ENCODE results near the gene ZSWIM8.

The ZSWIM8 gene

DNA sequence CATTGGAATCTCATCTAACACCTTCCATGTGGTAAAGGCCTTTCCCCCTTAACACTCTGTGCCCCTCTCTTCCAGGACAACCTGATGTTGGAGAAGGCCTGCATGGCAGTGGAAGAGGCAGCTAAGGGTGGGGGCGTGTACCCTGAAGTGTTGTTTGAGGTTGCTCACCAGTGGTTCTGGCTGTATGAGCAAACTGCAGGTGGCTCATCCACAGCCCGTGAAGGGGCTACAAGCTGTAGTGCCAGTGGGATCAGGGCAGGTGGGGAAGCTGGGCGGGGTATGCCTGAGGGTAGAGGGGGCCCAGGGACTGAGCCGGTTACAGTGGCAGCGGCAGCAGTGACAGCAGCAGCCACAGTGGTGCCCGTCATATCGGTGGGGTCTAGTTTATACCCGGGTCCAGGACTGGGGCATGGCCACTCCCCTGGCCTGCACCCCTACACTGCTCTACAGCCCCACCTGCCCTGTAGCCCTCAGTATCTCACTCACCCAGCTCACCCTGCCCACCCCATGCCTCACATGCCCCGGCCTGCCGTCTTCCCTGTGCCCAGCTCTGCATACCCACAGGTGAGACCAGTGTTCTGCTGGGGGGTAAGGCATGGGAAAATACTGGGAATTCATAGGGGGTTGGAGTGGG, 13.6 kb downstream of the ZSWIM8 start:
- ChIA-PET CTCF (no interaction called here), POLR2A (interaction anchor here (0.8 kb wide), 1 partner anchor 13 kb away, joined by 3 read pairs; no protein-coding TSS in a partner anchor)
- no peak for TF ChIP-seq CTCF (IDR thresholded peaks at IDR 0.05; ENCODE audit: control extremely low read depth, extremely low read depth, low read depth, missing control alignments)
- DNase-seq (ENCODE audit: extremely low spot score), result no peak

DNA sequence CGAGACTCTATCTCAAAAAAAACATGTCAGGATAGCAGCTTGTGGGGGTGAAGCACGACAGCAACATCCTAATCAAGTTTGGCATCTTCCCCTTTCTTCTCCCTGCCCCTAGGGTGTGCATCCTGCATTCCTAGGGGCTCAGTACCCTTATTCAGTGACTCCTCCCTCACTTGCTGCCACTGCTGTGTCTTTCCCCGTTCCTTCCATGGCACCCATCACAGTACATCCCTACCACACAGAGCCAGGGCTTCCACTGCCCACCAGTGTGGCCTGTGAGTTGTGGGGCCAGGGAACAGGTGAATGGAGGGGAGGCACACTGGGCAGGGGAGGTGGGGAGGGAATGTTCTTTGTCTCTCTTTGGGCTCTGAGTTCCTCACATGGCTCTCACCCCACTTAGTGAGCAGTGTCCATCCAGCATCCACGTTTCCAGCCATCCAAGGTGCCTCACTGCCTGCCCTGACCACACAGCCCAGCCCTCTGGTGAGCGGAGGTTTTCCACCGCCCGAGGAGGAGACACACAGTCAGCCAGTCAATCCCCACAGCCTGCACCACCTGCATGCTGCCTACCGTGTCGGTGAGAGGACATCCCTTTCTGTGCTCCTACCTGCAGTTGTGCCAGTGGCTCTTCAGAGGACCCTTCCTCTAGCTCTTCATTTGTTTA, 14.6 kb downstream of the ZSWIM8 start:
- ChIA-PET CTCF (no interaction called here), POLR2A (interaction anchor here (1.1 kb wide), 1 partner anchor 11 kb away, joined by 3 read pairs; no protein-coding TSS in a partner anchor)
- no peak for TF ChIP-seq CTCF (IDR thresholded peaks at IDR 0.05; ENCODE audit: control extremely low read depth, extremely low read depth, low read depth, missing control alignments)
- no peak for DNase-seq (ENCODE audit: extremely low spot score)

DNA sequence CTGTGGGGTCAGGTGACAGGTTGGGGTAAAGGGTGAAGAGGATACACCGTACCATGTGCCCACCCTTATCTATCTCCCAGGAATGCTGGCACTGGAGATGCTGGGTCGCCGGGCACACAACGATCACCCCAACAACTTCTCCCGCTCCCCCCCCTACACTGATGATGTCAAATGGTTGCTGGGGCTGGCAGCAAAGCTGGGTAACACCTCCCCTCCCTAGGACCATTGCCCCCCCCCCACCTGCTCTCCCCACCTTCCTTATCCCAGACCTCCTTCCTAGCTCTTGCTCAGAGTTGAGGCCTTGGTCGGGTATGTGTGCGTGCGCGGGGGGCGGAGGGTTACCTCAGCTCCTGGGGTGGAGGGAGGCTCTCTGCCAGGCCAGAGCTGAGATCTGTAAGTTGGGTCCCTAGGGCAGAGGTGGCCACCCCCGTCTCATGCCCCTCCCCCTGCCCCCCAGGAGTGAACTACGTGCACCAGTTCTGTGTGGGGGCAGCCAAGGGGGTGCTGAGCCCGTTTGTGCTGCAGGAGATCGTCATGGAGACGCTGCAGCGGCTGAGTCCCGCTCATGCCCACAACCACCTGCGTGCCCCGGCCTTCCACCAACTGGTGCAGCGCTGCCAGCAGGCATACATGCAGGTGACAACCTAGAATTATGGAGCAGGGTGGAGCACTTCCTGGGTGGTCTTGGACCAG, 15.3 kb downstream of the ZSWIM8 start:
- POLR2A ChIA-PET, result interaction anchor here (1.1 kb wide), 1 partner anchor 11 kb away, joined by 3 read pairs; no protein-coding TSS in a partner anchor
- no peak for TF ChIP-seq CTCF (IDR thresholded peaks at IDR 0.05; ENCODE audit: control extremely low read depth, extremely low read depth, low read depth, missing control alignments)
- CTCF ChIA-PET, result no interaction called here
- no peak for DNase-seq (ENCODE audit: extremely low spot score)

GRCh38 chr10:73801253-73801590, 15.8 kb downstream of the ZSWIM8 start:
- ChIA-PET POLR2A (no interaction called here), CTCF (no interaction called here)
- no peak for TF ChIP-seq CTCF (IDR thresholded peaks at IDR 0.05; ENCODE audit: control extremely low read depth, extremely low read depth, low read depth, missing control alignments)
- DNase-seq (ENCODE audit: extremely low spot score), result no peak

- ChIA-PET CTCF (interaction anchor here (2.0 kb wide), 1 partner anchor 8 kb away, joined by 9 read pairs; no protein-coding TSS in a partner anchor), POLR2A (interaction anchor here (1.6 kb wide), 1 partner anchor 16 kb away, joined by 3 read pairs; no protein-coding TSS in a partner anchor)
- no peak for DNase-seq (ENCODE audit: extremely low spot score)
- no peak for TF ChIP-seq CTCF (IDR thresholded peaks at IDR 0.05; ENCODE audit: control extremely low read depth, extremely low read depth, low read depth, missing control alignments)
Measured at GRCh38 chr10:73802276-73802991, 17.0 kb downstream of the ZSWIM8 start.

- TF ChIP-seq CTCF (IDR thresholded peaks at IDR 0.05; ENCODE audit: control extremely low read depth, extremely low read depth, low read depth, missing control alignments), result no peak
- CTCF ChIA-PET, result interaction anchor here (1.0 to 2.0 kb wide), 4 partner anchors 9 to 76 kb away, joined by 3 to 9 read pairs (median 4); no protein-coding TSS in a partner anchor
Measured at GRCh38 chr10:73803680-73804286, 18.4 kb downstream of the ZSWIM8 start.

More at GRCh38 chr10:73803680-73804286, 18.4 kb downstream of the ZSWIM8 start:
- DNase-seq (ENCODE audit: extremely low spot score), result peak; percentile 78
- POLR2A ChIA-PET, result interaction anchor here (0.7 to 1.6 kb wide), 3 partner anchors 10 to 18 kb away, joined by 3 read pairs; no protein-coding TSS in a partner anchor

All from GM10248 (cell line).